ENCODE results near the gene HEMK1. TPM values are rescaled to one million over a fixed set of nuclear protein-coding genes. Genes with fewer than 3 reads are reported as not detected.
A peak's percentile ranks its signal among the peaks of the same experiment; 100 is the strongest.

The HEMK1 gene
- polyA plus RNA-seq, 1 donor = 29.9 TPM

GRCh38 chr3:50586763-50587070 is 17.4 kb downstream of the HEMK1 start:
- peaks cover 27% of the 10 kb centered on the region for H3K4me1 ChIP-seq (ENCODE audit: control insufficient read depth, insufficient read depth, low read length)
- WGBS (ENCODE audit: insufficient coverage, low lambda C conversion rate) = no CpG with 5 or more reads among the region's 3 CpGs
- peaks cover 11% of the 10 kb centered on the region for H3K36me3 ChIP-seq (ENCODE audit: control insufficient read depth, insufficient read depth, low read length)
- DNase-seq = no peak
- no peaks in the 10 kb centered on the region for H3K27me3 ChIP-seq (ENCODE audit: control insufficient read depth, insufficient read depth, low read length)
- H3K27ac ChIP-seq (ENCODE audit: low read length) = no peak overlapping the region
- no peaks in the 10 kb centered on the region for H3K9me3 ChIP-seq (ENCODE audit: control insufficient read depth, low read depth, low read length)
- no peak overlapping the region for H3K4me3 ChIP-seq (ENCODE audit: low read length)

DNA sequence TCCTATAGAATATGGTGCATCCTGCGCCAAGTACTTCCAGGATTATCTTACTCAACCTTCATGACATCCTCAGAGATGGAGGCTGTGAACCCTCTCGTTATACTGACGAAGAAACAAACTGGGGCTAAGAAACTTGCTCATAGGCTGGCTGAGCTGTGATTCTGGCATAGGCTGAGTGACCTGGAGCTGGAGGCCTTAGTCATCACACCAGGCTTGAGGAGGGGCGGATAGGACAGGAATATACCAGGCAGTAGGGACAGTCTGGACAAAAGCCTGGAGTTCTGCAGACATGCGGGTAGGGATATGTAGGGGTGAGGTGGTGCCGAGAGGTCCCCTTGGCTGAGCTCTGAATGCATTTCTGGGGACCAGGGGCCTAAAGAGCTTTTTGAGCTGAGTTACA is 18.1 kb downstream of the HEMK1 start:
- no CpG with 5 or more reads among the region's 6 CpGs for WGBS (ENCODE audit: insufficient coverage, low lambda C conversion rate)
- Histone ChIP-seq H3K4me3 (ENCODE audit: low read length) (no peak overlapping the region), H3K9me3 (ENCODE audit: control insufficient read depth, low read depth, low read length) (no peaks in the 10 kb centered on the region), H3K27ac (ENCODE audit: low read length) (no peak overlapping the region), H3K27me3 (ENCODE audit: control insufficient read depth, insufficient read depth, low read length) (no peaks in the 10 kb centered on the region), H3K4me1 (ENCODE audit: control insufficient read depth, insufficient read depth, low read length) (peaks cover 27% of the 10 kb centered on the region), H3K36me3 (ENCODE audit: control insufficient read depth, insufficient read depth, low read length) (peaks cover 9% of the 10 kb centered on the region)
- no peak for DNase-seq

- peak; percentile 42 to 70 for DNase-seq
- no peak overlapping the region for H3K4me3 ChIP-seq (ENCODE audit: low read length)
- H3K36me3 ChIP-seq (ENCODE audit: control insufficient read depth, insufficient read depth, low read length) = peaks cover 2% of the 10 kb centered on the region
- H3K4me1 ChIP-seq (ENCODE audit: control insufficient read depth, insufficient read depth, low read length) = peaks cover 27% of the 10 kb centered on the region
- H3K27ac ChIP-seq (ENCODE audit: low read length) = no peak overlapping the region
- H3K27me3 ChIP-seq (ENCODE audit: control insufficient read depth, insufficient read depth, low read length) = no peaks in the 10 kb centered on the region
- H3K9me3 ChIP-seq (ENCODE audit: control insufficient read depth, low read depth, low read length) = no peaks in the 10 kb centered on the region
- WGBS (ENCODE audit: insufficient coverage, low lambda C conversion rate) = no CpG with 5 or more reads among the region's 17 CpGs
Measured at GRCh38 chr3:50587806-50588758, 18.8 kb downstream of the HEMK1 start.

- WGBS (ENCODE audit: insufficient coverage, low lambda C conversion rate) = 100% methylated on average over 2 of the region's 4 CpGs
- peak in 1 of 2 donors; percentile 34 for DNase-seq
- no peaks in the 10 kb centered on the region for H3K27me3 ChIP-seq (ENCODE audit: control insufficient read depth, insufficient read depth, low read length)
- H3K36me3 ChIP-seq (ENCODE audit: control insufficient read depth, insufficient read depth, low read length) = no peaks in the 10 kb centered on the region
- no peak overlapping the region for H3K27ac ChIP-seq (ENCODE audit: low read length)
- no peaks in the 10 kb centered on the region for H3K9me3 ChIP-seq (ENCODE audit: control insufficient read depth, low read depth, low read length)
- H3K4me3 ChIP-seq (ENCODE audit: low read length) = no peak overlapping the region
- peaks cover 26% of the 10 kb centered on the region for H3K4me1 ChIP-seq (ENCODE audit: control insufficient read depth, insufficient read depth, low read length)
Measured at GRCh38 chr3:50588759-50589433, 19.6 kb downstream of the HEMK1 start.

GRCh38 chr3:50591196-50591741 is 21.9 kb downstream of the HEMK1 start:
- Histone ChIP-seq H3K27me3 (ENCODE audit: control insufficient read depth, insufficient read depth, low read length) (no peaks in the 10 kb centered on the region), H3K27ac (ENCODE audit: low read length) (no peak overlapping the region), H3K4me1 (ENCODE audit: control insufficient read depth, insufficient read depth, low read length) (peaks cover 20% of the 10 kb centered on the region), H3K4me3 (ENCODE audit: low read length) (no peak overlapping the region), H3K36me3 (ENCODE audit: control insufficient read depth, insufficient read depth, low read length) (no peaks in the 10 kb centered on the region), H3K9me3 (ENCODE audit: control insufficient read depth, low read depth, low read length) (no peaks in the 10 kb centered on the region)
- no CpG with 5 or more reads among the region's 9 CpGs for WGBS (ENCODE audit: insufficient coverage, low lambda C conversion rate)
- no peak for DNase-seq

DNA sequence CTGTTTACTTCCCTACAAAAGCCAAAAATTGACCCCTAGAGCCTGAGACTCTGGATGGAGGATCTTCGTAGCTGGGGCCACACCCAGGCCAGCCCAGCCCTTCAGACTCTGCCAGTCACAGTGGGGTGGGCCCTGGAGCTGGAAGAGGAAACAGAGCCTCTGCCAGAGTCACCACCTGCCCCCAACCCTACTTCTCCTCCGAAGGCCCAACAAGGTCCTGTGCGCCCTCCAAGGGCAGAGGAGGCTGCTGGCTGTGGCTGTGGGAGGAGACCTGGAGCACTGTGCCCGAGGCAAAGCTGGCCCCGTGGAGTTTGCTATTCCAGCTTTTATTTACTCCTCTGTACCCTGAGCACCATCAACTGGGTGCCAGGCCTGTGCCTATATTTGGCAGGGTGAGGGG is 23.2 kb downstream of the HEMK1 start:
- Histone ChIP-seq H3K27me3 (ENCODE audit: control insufficient read depth, insufficient read depth, low read length) (no peaks in the 10 kb centered on the region), H3K9me3 (ENCODE audit: control insufficient read depth, low read depth, low read length) (no peaks in the 10 kb centered on the region), H3K4me3 (ENCODE audit: low read length) (no peak overlapping the region), H3K27ac (ENCODE audit: low read length) (no peak overlapping the region), H3K36me3 (ENCODE audit: control insufficient read depth, insufficient read depth, low read length) (no peaks in the 10 kb centered on the region), H3K4me1 (ENCODE audit: control insufficient read depth, insufficient read depth, low read length) (peaks cover 20% of the 10 kb centered on the region)
- DNase-seq = no peak
- WGBS (ENCODE audit: insufficient coverage, low lambda C conversion rate) = no CpG with 5 or more reads among the region's 5 CpGs

DNA sequence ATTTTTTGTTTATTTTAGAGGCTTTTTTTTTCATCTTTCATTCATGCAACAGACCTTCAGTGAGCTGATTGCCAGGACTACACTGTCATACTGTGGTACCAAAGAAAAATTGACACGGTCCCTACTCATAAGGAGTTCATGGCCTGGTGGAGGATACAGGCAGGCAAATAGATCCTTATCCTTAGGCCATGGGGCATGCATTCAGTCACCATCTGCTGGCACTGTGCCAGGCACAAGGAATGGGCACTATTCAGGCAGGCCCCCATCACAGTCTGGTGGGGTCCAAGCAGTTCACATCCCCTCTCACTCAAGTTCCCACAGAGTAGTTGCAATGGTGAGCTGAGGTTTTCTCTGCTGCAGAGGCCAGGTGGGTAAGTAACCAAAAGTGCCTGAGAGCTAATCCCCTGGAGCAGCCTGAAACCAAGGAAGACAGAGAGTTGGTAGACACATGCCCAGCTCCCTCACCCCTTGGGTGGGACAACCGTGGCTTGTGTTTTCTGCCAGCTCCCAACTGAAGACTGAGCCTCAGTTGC is 25.0 kb downstream of the HEMK1 start:
- no peaks in the 10 kb centered on the region for H3K9me3 ChIP-seq (ENCODE audit: control insufficient read depth, low read depth, low read length)
- DNase-seq = no peak
- peaks cover 8% of the 10 kb centered on the region for H3K4me1 ChIP-seq (ENCODE audit: control insufficient read depth, insufficient read depth, low read length)
- H3K27me3 ChIP-seq (ENCODE audit: control insufficient read depth, insufficient read depth, low read length) = no peaks in the 10 kb centered on the region
- H3K36me3 ChIP-seq (ENCODE audit: control insufficient read depth, insufficient read depth, low read length) = no peaks in the 10 kb centered on the region
- no peak overlapping the region for H3K27ac ChIP-seq (ENCODE audit: low read length)
- H3K4me3 ChIP-seq (ENCODE audit: low read length) = no peak overlapping the region
- no CpG with 5 or more reads among the region's 2 CpGs for WGBS (ENCODE audit: insufficient coverage, low lambda C conversion rate)

DNA sequence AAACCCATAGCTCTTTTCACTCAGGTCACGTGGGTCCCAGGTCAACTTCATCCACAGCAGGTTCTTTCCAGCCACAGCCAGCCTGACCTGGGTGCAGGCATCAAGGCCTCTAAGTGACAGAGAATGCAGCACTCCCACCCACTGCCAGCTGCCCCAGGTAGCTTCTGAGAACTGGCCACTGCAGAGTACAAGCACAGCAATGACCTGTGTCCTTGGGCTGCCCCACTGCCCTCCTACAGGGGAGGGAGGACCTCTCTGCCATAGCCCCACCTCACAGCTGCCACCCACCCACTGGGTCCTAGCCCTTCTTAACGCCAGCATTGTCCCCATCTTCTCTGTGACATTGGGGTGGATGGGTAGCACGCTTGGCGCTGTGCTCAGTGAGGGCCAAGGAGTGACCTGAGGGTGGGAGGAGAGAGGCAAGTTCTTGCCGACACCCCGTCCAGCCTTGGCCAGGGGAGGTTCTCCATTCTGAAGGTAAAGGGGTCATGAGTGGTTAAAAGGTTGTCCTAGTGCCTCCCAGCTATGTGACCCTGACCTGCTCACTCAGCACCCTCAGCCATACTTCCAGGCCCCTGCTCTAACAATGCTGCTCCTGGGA is 29.9 kb downstream of the HEMK1 start:
- WGBS (ENCODE audit: insufficient coverage, low lambda C conversion rate) = no CpG with 5 or more reads among the region's 6 CpGs
- peak overlapping the region; percentile 99 for H3K27ac ChIP-seq (ENCODE audit: low read length)
- no peaks in the 10 kb centered on the region for H3K9me3 ChIP-seq (ENCODE audit: control insufficient read depth, low read depth, low read length)
- H3K27me3 ChIP-seq (ENCODE audit: control insufficient read depth, insufficient read depth, low read length) = no peaks in the 10 kb centered on the region
- DNase-seq = no peak
- H3K4me1 ChIP-seq (ENCODE audit: control insufficient read depth, insufficient read depth, low read length) = peaks cover 51% of the 10 kb centered on the region
- H3K4me3 ChIP-seq (ENCODE audit: low read length) = no peak overlapping the region
- peaks cover 13% of the 10 kb centered on the region for H3K36me3 ChIP-seq (ENCODE audit: control insufficient read depth, insufficient read depth, low read length)

DNA sequence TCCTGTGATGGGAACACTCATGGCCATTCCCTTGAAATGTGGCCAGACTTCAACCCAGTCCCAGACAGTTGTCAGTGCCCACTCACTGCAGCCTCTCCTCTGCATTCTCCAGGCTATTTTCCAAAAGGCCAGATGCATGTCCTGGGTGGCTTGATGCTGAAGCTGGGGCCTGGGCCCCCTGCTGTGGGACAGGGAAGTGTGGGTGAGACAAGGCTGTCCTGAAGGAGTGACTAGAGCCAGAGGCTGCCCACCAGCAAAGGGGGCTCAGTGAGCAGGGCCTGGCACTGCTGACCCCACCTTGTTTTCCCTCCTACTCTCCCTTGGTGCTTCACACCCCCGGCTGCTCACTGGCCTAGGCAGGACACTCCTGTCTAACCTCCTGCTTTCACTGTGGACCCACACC is 30.4 kb downstream of the HEMK1 start:
- Histone ChIP-seq H3K4me3 (ENCODE audit: low read length) (no peak overlapping the region), H3K4me1 (ENCODE audit: control insufficient read depth, insufficient read depth, low read length) (peaks cover 55% of the 10 kb centered on the region), H3K9me3 (ENCODE audit: control insufficient read depth, low read depth, low read length) (no peaks in the 10 kb centered on the region), H3K36me3 (ENCODE audit: control insufficient read depth, insufficient read depth, low read length) (peaks cover 18% of the 10 kb centered on the region), H3K27me3 (ENCODE audit: control insufficient read depth, insufficient read depth, low read length) (no peaks in the 10 kb centered on the region), H3K27ac (ENCODE audit: low read length) (peak overlapping the region; percentile 99)
- no CpG with 5 or more reads among the region's 1 CpG for WGBS (ENCODE audit: insufficient coverage, low lambda C conversion rate)
- no peak for DNase-seq

GRCh38 chr3:50600141-50600753 is 30.9 kb downstream of the HEMK1 start:
- Histone ChIP-seq H3K4me3 (ENCODE audit: low read length) (no peak overlapping the region), H3K4me1 (ENCODE audit: control insufficient read depth, insufficient read depth, low read length) (peaks cover 57% of the 10 kb centered on the region), H3K9me3 (ENCODE audit: control insufficient read depth, low read depth, low read length) (no peaks in the 10 kb centered on the region), H3K27ac (ENCODE audit: low read length) (peak overlapping the region; percentile 99), H3K27me3 (ENCODE audit: control insufficient read depth, insufficient read depth, low read length) (no peaks in the 10 kb centered on the region), H3K36me3 (ENCODE audit: control insufficient read depth, insufficient read depth, low read length) (peaks cover 23% of the 10 kb centered on the region)
- WGBS (ENCODE audit: insufficient coverage, low lambda C conversion rate) = no CpG with 5 or more reads among the region's 9 CpGs
- peak in 1 of 2 donors; percentile 37 for DNase-seq
